ENCODE results near the gene TRIO. TPM values are rescaled to one million over a fixed set of nuclear protein-coding genes. Genes with fewer than 3 reads are reported as not detected.

TRIO gene
- polyA plus RNA-seq, 1 of the 3 experiments (the other 2 are of a cell fraction): 229 TPM

GRCh38 chr5:14267166-14267838 lies 124.2 kb downstream of the TRIO start:
- H3K9me2 ChIP-seq: no peaks in the 10 kb centered on the region
- WGBS (ENCODE audit: low lambda C conversion rate): 30% methylated on average over 5 of the region's 5 CpGs
- peaks cover 56% of the 10 kb centered on the region for H3F3A ChIP-seq (replicated peaks; ENCODE audit: insufficient read depth)
- TF ChIP-seq YY1 (IDR thresholded peaks at IDR 0.05; ENCODE audit: low read depth) (no peak), NRF1 (IDR thresholded peaks at IDR 0.05; ENCODE audit: low read depth, low read length) (no peak), JUND (IDR thresholded peaks at IDR 0.05) (no peak), MXI1 (IDR thresholded peaks at IDR 0.05; ENCODE audit: low read depth, low read length) (0 out of 2 replicates have a peak, but pooled peaks have one; percentile 14), GATA2 (CRISPR knock-in tag; IDR thresholded peaks at IDR 0.05) (peak; percentile 45; the same call in 1 of the 2 replicates), CHD2 (IDR thresholded peaks at IDR 0.05; ENCODE audit: low read length, partially characterized antibody) (no peak), RFX5 (IDR thresholded peaks at IDR 0.05; ENCODE audit: low read length) (no peak), GABPA (IDR thresholded peaks at IDR 0.05; ENCODE audit: low read depth) (no peak), POLR2AphosphoS5 (IDR thresholded peaks at IDR 0.05; ENCODE audit: low read depth, low read length) (no peak), TEAD4 (IDR thresholded peaks at IDR 0.05; ENCODE audit: borderline replicate concordance, insufficient read depth) (no peak), CTCF (IDR thresholded peaks at IDR 0.05) (peak; percentile 23; the same call in 1 of the 2 replicates)
- peak overlapping the region; percentile 60 to 96 for H3K27ac ChIP-seq (ENCODE audit: low read depth in 2 of 2, low read length in 1 of 2)
- no peak for DNase-seq
- no peak overlapping the region for H2AFZ ChIP-seq (ENCODE audit: low read depth)
- ChIA-PET CTCF (interaction anchor here (0.7 to 4.5 kb wide), 4 partner anchors 31 to 279 kb away, joined by 3 to 52 read pairs (median 14); partner anchors contain the start of gene TRIO), POLR2A (no interaction called here)
- no peak overlapping the region for H3K4me3 ChIP-seq (ENCODE audit: low read depth in 2 of 2, low read length in 1 of 2)
- H3K79me2 ChIP-seq (ENCODE audit: insufficient read depth): peaks cover 98% of the 10 kb centered on the region
- peak overlapping the region; percentile 63 for H3K4me2 ChIP-seq
- peaks cover 16% of the 10 kb centered on the region; the same call in 1 of the 2 replicates for H4K20me1 ChIP-seq (ENCODE audit: insufficient read depth)
- H3K4me1 ChIP-seq (ENCODE audit: control insufficient read depth in 1 of 2, insufficient read depth in 2 of 2, low read depth in 1 of 2, low read length in 1 of 2): peaks cover 57 to 62% of the 10 kb centered on the region in 2 experiments
- H3K9ac ChIP-seq: peak overlapping the region; percentile 55; the same call in 1 of the 2 replicates
- H3K27me3 ChIP-seq (ENCODE audit: insufficient read depth): no peaks in the 10 kb centered on the region
- no peaks in the 10 kb centered on the region for H3K9me3 ChIP-seq
- H3K36me3 ChIP-seq (replicated peaks in 1 of 2; ENCODE audit: control insufficient read depth in 1 of 2, insufficient read depth in 2 of 2, low read length in 1 of 2): peaks cover 14 to 18% of the 10 kb centered on the region in 2 experiments

- H3F3A ChIP-seq (replicated peaks; ENCODE audit: insufficient read depth): peaks cover 52% of the 10 kb centered on the region
- WGBS (ENCODE audit: low lambda C conversion rate): 33% methylated on average over 3 of the region's 6 CpGs
- CTCF ChIA-PET: interaction anchor here (0.6 to 4.5 kb wide), 9 partner anchors 12 to 280 kb away, joined by 3 to 52 read pairs (median 6); partner anchors contain the start of gene TRIO
- H3K9me3 ChIP-seq: no peaks in the 10 kb centered on the region
- H4K20me1 ChIP-seq (ENCODE audit: insufficient read depth): peaks cover 16% of the 10 kb centered on the region; the same call in 1 of the 2 replicates
- H3K9me2 ChIP-seq: no peaks in the 10 kb centered on the region
- DNase-seq: no peak
- H3K27me3 ChIP-seq (ENCODE audit: insufficient read depth): no peaks in the 10 kb centered on the region
- peak overlapping the region; percentile 72 to 96; a peak in 3 of 4 replicates for H3K27ac ChIP-seq (ENCODE audit: low read depth in 2 of 2, low read length in 1 of 2)
- no peak overlapping the region; a peak in 1 of 4 replicates for H3K4me3 ChIP-seq (ENCODE audit: low read depth in 2 of 2, low read length in 1 of 2)
- peaks cover 53 to 62% of the 10 kb centered on the region in 2 experiments for H3K4me1 ChIP-seq (ENCODE audit: control insufficient read depth in 1 of 2, insufficient read depth in 2 of 2, low read depth in 1 of 2, low read length in 1 of 2)
- H2AFZ ChIP-seq (ENCODE audit: low read depth): no peak overlapping the region
- H3K79me2 ChIP-seq (ENCODE audit: insufficient read depth): peaks cover 98% of the 10 kb centered on the region
- H3K9ac ChIP-seq: peak overlapping the region; percentile 60; the same call in 1 of the 2 replicates
- peaks cover 20 to 22% of the 10 kb centered on the region in 2 experiments for H3K36me3 ChIP-seq (replicated peaks in 1 of 2; ENCODE audit: control insufficient read depth in 1 of 2, insufficient read depth in 2 of 2, low read length in 1 of 2)
- POLR2A ChIA-PET: no interaction called here
- peak overlapping the region; percentile 63 for H3K4me2 ChIP-seq
- TF ChIP-seq POLR2AphosphoS5 (IDR thresholded peaks at IDR 0.05; ENCODE audit: low read depth, low read length) (peak; percentile 73; the same call in 1 of the 2 replicates), CTCF (IDR thresholded peaks at IDR 0.05) (no peak), NFIC (IDR thresholded peaks at IDR 0.05; ENCODE audit: borderline replicate concordance) (peak; percentile 72), EP300 (IDR thresholded peaks at IDR 0.05; ENCODE audit: borderline replicate concordance in 1 of 2, low read depth in 1 of 2, low read length in 1 of 2) (peak in 1 of 2 experiments; percentile 98; a peak in 2 of 4 replicates), FOXJ3 (CRISPR knock-in tag; IDR thresholded peaks at IDR 0.05) (no peak), USF2 (IDR thresholded peaks at IDR 0.05; ENCODE audit: borderline replicate concordance, low read depth, low read length) (no peak), PBX3 (IDR thresholded peaks at IDR 0.05) (peak; percentile 88), GATA2 (CRISPR knock-in tag; IDR thresholded peaks at IDR 0.05) (no peak)
Measured at GRCh38 chr5:14267991-14268708, 125.0 kb downstream of the TRIO start.
